SKM-1 (cell line): ENCODE measurements around the gene SCAANT1.

Experiments used
- DNase-seq: peaks from one replicate; lab custom pipeline; 2025; ENCODE audit not compliant: unreplicated experiment; lab: John Stamatoyannopoulos, UW

Gene SCAANT1

DNA sequence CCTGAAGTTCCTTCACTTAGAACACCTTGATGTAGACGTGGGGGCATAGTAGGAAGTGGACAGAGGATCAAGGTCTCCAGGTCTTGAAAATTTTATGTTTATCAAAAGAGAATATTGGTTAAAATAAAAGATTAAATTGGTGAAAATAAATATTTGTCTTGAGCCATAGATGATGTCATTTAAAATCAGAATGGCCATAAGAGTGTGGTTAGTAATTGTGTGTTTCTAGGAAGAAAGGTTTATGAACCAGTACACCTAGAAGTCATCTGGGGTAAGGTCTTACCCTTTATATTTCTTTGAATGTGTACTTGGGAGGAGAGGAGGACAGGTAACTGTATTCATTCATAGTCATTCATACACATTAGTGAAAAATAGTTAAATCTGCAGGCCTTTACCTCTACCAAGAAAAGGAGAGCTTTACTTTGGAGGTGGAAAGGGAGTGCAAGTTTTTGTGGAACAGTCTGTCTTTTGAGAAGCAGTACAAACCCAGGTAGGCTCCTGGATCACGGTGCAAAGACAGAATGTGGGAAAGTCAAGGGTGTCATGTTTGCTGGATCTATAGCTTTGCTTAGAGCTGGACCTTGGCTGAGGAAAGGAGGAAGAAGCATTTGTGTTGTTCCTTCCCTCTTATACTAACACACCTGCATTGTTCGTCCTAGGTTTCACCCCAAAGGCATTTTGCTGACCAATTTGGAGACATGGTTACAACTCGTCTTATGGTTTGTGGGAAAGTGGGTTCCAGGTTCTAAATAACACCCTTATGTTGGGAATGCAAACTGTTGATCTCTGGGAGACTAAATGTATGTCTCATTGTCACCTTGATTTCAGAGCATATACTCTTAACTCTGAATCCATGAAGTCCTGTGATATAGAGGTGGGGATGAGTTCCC is 6.2 kb downstream of the SCAANT1 start:
- DNase-seq: no peak

DNA sequence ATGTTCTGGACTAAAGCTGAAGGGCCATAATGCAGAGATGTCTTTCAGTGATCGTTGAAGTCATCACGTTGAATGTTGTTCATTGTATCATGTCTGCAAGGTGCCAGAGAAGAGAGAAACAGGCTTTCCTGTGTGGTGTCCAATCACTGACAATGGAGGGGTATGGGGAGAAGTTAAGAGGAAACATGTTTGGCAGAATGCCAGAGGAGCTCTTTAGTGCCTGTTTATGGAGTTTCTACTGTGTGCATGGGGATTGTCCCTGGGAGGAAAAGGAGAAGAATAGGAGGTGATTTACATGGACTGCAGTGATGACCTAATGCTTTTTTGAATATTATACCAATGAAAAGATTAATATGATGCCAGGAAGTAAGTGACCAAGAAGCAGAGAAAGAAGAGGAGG is 11.7 kb downstream of the SCAANT1 start:
- DNase-seq: no peak

DNA sequence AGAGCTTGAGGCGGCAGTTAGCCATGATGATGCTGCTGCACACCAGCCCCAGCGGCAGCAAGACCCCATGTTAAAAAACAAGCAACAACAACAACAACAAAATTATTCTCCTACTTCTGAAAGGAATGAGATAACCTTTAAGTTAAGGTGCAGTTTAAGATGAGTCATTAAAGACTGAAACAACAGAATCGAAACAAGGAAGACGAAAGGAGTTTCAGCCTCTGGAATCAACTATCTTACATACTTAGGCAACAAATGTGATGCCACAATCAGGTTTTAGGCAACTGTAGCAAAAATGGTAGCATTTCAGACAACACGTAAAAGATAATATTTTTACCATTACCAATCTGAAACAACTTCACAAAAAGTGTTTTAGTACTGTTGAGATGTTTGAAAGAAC is 12.2 kb downstream of the SCAANT1 start:
- no peak for DNase-seq

DNA sequence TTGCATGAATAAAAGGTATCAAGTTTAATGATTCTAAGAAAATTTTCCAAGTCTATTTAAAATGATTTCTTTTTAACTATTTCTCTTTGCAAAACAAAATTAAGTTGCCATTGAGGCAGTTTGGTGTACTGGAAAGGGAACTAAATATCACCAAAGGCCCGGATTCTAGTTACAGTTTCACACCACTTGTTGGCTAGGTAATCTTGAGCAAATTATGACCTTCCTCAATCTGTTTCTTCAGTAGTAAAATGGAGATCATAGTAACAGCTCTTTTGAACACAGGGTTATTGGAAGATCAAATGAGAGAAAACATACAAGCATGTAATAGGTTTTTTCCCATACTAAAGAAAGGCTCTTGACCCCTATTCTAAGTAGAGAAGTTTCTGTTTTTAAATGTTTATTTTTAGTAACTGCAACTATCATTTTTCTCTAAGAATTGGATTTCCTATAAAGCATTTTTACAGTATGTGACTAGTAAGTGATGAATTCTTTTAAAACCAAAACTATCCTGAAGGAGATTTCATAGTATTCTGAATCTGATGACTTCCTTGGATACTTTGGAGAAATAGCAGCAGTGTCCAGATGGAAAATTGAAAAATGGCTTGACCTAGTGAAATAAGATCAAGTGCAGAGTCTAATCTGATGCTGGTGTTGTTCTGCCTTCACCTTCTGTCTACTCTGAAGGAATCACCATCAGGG is 15.7 kb downstream of the SCAANT1 start:
- DNase-seq: no peak

DNA sequence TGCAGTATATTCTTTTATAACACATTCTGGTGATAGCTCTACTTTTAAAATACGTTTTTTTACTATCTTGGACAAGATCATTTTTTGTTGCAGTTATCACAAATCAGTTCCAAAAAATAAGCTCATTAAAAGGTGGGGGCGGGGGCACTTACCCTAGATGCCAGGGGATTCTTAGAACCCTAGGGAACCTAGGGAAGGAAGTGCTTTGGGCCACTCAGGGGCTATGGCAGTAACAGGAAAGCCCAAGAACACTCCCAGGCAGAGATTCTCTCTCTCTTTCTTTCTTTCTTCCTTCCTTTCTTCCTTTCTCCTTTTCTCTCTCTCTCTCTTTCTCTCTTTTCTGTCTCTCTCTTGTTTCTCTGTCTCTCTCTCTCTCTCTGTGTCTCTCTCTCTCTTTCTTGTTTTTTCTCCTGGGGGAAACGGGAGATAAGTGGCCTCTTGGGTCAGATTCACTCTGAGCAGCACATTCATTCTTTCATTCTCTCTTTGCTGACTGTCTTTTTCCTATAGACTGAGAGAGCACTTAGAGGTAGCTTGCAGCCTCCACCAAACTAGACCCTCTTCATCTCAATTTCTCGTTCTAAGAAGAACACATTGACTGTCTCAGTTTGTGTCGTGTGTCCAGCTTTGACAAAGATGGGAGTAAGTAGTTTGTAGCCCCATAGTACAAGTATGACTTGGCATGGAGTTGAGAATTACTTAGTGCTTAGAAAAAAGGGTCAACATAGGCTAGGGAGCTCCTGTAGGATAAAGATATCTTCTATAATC is 16.6 kb downstream of the SCAANT1 start:
- no peak for DNase-seq

DNA sequence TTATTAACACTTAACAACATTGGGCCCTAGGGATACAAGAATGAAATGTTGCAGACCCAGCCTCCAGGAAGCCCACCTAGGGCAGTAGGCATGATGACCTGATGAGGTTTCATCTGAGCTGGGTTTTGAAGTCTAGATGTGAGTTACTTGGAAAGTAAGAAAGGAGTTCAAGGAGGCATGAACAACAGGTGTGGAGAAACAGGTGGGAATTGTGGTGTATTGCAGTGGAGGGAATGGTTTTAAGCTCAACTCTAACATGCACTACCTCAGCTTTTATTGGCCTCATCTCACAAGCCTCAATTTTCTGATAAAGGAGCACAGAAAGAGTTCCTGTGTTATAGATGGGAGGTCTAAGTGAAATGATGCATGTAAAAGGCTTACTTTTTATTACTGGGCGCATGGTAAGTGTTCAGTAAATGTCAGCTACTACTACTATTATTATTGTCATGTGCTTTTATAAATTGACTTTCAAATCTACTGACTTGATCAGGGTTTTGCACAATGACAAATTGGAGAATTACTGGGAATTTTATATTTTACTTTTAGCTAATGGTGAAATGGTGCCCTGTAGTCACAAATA is 19.3 kb downstream of the SCAANT1 start:
- no peak for DNase-seq

DNA sequence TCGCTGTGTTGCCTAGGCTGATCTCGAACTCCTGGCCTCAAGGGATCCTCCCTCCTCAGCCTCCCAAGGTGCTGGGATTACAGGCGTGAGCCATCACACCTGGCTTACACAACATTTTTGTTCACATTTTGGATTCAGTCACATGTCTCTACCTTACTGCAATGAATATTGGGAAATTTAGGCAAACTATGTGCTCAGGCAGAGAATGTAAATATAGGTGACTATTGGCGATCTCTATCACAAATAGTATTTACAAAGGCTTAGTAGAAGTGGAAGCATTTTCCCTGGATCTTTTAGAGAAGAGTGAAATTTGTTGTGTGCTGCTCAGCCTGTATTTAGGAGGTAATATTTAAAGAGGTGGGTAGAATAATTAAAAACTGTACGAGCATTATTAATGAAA is 20.7 kb downstream of the SCAANT1 start:
- no peak for DNase-seq

DNA sequence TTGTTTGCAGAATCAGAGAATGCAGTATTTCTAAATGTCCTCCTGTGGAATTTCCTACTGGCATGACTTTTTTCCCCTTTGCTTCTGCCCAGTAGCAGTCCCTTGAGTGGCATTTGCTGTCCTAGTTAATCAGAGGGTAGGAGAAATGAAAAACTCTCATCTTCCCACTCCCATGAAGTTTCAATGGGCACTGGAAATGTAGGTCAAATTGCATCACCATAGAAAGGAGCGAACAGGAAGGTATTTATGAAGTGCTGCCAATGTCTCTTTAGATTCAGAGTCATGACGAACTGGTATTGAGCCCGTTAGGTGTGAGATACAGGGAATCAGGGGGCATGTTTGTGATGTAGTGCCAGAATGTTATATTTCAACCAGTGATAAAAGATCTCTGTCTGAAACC is 25.3 kb downstream of the SCAANT1 start:
- DNase-seq: no peak

DNA sequence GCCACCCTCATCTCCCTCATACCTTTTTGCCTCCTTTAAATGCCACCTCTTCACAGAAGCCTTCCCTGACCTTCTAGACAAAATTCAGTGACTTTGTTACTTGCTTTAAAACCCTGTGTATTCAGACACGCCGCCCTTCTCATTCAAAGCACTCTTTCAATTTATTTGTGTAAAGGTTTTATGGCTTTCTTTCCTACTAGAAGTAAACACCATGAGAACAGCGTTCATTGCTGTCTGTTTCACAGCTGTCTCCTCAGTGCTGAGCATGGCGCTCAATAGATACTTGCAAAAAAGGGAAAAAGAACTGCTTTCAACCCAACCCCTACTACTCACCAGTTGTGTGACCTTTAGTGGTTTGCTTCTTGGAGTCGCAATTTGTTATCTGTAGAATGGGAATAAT is 31.5 kb downstream of the SCAANT1 start:
- no peak for DNase-seq

DNA sequence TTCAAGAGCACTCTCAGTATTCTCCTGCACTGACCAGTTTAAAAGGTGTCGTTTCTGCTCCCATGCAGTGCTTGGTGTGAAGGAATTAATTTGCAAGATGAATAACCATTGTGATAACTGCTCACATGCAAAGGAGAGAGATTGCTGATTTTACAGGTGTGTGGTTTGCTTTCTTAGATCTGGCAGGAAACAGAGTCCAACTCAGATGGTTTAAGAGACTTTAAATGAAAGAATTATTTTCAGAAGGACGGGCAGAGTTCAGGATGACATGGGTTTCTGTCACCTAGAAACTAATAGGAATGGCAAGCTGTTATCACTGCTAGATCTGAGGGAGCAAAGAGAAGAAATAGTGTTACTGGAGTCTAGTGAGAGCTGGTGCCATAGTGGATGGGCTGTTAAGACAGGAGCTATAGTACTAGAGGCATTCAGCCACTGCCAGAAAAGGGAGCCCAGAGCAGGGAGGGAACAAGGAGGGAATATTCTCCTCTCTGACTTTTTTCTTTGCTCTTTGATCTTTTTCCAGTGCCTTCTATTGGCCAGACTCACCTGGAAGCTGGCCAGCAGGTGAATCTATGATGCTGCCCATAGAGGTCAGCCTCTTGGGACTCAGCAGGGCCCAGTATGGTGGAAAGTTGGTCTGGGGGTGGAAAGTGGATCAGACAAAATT is 33.7 kb downstream of the SCAANT1 start:
- DNase-seq: no peak

DNA sequence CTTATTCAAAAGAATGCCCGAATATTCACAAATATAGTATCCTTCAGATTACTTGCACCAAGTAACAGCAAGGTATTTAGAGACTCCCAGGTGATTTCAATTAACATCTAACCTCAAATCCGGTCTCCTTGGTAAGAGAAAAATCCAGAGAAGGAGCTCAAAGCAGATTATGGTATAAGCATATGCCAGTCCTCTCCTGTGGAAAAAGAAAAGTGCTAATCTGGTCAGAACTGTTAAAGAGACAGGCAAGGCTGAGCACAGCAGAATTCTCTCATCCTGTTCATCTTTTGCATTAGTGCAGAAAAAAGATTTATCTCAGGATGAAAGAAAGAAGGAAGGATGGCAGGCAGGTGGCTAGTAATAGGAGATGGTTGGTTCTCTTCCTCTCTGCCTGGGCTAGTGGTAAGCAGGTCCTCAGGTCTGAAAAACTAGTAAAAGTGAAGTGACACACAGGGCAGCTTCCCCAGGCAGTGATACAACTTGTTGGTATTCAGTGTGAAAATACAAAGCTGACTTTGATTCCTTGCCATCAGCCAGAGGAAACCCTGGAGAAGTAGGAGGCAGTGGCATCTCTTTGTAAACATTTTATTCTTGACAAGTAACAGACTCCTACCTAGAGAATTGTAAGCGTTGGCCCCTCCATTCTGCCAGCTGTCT is 34.3 kb downstream of the SCAANT1 start:
- no peak for DNase-seq

DNA sequence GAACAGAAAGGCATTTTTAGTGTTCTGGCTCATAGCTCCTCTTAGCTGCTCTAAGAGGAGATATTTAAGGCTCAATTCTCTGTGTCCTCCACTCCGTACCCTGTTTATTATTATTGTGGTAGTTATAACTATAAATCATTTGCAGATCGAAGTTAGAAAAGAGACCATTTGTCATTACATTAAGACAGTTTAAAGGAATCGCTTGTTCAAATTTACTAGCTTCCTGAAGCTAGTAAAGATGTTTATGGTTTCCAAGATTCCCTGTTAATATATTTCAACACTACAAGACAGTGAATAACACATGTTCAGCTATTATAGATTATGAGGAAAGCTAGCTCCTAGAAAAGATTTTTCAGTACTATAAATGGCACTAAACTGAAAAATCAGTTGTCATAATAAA is 35.9 kb downstream of the SCAANT1 start:
- no peak for DNase-seq

DNA sequence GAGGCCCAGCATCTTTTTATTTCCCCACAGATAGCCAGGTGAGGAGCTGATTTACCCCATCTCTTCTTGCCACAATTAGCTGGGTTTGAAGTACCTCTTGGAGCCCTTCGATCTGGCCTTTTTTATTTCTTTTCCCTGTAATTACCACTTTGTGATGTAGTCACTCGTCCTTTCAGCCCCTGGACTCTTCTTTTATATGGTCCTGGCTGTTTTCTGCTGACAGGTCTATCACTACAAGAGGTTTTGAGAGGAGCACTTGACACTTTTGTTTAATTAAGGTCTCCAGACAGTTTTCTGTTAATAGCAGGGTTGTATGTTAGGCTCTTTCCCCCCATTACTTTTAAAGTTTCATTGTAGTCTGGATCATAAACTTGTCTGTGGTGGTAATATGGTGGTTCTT is 36.7 kb downstream of the SCAANT1 start:
- DNase-seq: no peak

DNA sequence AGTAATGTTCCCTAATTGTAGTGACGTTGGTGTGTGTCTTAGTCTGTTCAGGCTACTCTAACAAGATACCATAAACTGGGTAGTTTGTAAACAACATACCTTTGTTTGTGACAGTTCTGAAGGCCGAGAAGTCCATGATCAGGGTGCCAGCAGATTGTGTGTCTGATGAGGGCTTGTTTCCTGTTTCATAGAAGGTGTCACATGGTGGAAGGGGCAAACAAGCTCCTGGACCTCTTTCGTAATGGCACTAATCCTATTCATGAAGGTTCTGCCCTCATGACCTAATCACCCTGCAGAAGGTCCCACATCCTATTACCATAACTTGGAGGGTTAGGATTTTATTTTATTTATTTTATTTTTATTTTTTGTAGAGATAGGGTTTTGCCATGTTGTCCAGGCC is 37.4 kb downstream of the SCAANT1 start:
- DNase-seq: no peak

DNA sequence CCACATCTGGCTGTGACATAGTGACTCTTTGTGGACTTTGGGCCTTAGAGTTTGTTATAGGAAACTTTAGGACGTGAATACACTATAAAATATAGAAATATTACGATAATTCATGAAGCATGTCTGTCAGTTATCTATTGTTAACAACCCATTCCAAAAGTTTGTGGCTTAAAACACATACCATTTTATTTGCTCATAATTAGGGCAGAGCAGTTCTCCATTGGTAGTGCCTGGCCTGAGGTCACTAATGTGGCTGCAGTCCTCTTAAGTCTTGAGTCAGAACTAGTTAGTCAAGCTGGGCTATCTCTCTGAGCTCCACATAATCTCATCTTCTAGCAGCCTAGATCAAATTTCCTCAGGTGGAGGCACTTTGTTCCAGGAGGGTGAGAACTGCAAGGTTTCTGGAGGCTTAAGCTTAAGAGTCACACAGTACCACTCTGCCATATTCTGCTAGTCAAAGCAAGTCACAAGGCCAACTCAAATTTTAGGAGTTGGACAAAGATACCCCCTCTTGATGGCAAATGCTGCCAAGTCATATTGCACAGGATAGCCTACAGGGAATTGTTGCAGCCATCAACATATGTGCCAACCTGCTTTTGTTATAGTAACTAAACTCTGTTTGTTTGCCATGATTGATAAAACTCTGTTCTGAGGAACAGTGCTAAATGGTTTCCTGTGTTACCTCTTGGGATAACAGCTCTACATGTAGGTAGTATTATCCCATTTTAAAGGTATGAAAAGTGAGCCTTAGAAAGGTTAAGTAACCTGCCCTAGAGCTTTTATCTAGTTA is 39.9 kb downstream of the SCAANT1 start:
- DNase-seq: no peak

DNA sequence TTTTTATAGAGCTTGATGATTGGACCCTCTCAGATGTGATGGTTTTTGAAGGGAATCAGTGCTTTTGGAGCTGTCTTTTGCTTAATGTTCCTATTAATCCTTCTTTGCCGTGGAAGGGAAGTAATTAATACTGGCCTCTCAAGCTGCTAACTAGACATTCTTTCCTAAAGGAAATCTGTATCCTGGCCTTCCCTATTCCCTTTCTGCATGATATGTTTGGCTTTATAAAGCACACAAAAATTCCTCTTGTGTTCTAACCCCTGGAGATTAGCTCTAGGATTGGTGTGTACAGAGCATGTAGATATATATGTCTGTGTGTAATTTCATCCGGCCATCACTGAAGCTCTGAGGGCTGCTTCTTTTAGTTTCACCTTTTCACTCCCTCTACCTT is 41.6 kb downstream of the SCAANT1 start:
- no peak for DNase-seq

DNA sequence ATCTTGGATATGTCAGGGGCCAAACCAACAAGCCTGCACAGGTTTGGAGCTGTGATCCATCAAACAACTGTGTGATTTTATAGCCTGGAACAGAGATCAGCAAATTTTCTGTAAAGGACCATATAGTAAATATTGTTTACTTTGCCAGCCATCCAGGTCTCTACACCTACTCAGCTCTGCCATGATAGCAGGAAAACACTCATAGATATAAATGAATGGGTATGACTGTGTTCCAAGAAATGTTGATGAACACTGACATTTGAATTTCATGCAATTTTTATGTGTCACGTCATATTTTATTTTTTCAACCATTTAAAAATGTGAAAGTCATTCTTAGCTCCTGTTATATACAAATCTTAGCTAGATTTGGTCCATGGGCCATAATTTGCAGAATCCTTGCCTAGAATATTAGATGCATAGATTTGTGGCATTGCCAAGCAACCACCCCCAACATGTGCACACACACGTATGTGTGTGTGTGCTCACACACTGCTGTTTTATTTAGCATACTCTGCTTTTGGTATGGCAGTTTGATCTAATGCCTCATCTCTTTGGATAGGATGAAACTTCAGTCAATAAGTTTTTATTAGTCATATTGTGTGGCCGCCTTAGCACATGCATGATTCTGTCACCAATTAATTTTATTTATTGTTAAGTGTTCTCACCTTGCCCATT is 42.1 kb downstream of the SCAANT1 start:
- DNase-seq: no peak

DNA sequence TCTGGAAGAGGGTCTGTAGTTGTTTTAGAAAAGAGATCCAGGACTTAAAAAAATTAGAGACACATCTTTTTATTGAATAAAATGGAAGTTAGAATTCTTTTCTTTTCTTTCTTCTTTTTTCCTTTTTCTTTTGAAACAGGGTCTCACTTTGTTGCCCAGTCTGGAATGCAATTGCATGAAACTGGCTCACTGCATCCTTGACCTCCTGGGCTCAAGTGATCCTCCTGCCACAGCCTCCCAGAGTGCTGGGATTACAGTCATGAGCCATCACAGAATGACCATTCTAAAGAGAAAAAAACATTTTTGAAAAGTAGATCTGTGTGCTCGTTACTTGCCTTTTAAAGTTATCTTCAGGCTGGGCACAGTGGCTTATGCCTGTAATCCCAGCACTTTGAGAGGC is 45.0 kb downstream of the SCAANT1 start:
- no peak for DNase-seq

DNA sequence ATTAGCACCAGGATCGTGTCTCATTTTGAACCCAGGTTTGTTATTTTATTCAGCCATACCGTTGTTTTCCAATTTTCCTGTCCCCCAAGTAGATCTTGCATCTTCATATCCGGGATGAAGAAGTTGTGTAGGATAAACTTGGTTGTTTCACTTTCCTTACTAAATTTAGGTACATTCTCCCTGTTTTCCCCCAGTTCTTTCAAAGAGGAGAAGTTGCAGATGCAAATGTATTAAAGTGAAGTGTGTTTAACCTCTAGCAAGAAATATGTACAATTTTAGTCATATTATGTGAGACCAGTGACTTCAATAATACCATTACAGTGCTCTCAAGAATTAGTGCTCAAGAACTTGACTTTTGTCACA is 47.2 kb downstream of the SCAANT1 start:
- DNase-seq: no peak
